ENCODE measurements around the gene DDX39A.

The DDX39A gene

DNA sequence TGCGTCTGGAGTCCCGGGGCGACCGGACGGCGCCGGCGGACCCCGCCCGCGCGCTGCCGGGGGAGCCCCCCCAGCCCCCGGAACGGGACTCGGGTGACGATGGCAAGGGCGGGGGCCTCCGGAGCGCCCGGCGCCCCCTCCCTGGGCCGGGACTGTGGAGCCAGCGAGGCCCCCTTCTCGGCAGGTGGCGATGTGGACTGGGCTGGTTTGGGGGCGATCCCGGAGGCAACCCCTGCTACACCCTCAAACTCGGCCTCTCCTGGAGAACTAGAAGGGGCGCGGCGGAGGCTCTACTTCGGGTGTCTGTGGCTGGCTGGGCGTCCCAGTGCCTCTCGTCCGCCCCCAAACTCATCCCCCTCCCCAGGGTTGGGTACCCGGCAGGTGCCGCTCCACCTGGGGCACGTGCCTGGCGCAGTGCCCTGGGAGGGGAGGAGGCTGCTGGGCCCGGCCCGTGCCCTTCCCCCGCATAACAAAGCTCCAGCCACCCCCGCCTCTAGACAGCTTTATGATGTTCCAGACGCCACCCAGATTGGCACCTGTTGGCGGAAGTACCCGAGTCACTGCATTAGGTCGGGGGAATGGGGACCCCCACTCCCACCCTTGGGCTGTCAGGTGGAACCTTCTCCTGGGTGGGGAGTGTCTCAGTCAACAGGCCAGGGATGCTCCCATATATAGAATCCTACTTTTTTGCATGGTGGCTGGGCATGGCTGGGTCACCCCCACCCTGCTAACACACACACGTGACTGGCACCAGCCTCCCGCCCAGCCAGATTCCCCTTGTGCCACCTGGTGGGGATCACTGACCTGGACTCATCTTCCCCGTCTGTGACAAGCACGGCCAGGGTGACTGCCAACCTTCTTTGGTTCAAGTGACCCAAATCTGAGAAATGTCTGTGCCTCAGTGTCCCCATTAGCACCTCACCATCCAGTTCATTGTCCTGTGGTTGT is 14.7 kb upstream of the DDX39A start:
- peak; percentile 60 for DNase-seq

DNA sequence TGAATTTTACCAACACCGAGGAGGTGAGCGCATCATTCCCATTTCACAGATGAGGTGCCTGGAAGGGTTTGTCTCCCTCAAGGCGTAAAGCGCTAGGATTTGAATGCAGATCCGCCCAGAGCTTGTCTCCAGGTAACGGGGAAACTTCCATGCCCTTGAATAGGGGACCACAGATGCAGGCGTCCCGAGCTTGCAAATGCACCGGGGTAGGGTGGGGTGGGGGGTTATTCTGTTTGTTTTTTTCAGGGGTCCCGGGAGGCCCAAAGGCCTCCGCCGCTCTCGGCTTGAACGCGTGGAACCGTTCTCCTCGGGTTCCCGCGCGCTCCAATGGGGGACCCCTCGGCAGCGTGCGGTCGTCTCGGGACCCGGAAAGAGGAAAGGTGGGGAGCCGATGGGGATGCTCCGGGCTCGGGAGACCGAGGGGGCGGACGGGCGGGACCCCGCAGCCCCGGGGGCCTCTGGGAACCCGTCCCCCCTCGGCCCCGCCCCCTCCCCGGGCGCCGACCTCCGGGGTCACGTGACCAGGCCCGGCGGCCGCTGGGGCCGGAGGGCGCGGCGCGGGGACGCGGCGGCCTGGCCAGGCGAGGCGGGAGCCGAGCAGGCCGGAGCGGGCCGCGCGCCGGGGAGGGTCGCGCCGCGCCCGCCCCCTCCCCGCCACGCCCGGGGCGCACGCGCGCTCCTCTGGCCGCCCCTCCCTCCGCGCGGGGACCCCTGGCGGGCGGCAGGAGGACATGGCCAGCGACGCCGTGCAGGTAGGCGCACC is 13.8 kb upstream of the DDX39A start, which contains the start of gene PKN1:
PKN1 (plus strand) TSS at position 516 of the 763 bp plus-strand sequence; CDS start at position 732, 216 bp downstream.
- DNase-seq = peak; percentile 50

DNA sequence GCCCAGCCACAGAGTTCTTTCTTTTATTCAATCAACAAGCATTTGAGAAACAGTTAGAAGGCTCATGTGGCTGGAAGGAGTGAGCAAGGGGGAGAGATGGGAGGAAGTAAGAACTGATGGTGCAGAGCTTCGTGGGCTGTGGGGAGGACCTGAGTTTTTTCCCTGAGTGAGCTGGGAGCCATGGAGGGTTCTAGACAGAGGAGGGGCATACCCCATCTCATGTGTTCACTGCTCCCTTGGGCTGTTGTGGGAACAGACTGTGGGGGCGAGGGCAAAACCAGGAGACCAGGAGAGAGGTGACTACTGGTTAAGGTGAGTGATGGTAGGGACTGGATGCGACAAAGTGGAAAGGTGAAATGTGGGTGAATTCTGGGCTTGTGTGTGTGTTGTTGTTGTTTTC is 11.6 kb upstream of the DDX39A start:
- no peak for DNase-seq

DNA sequence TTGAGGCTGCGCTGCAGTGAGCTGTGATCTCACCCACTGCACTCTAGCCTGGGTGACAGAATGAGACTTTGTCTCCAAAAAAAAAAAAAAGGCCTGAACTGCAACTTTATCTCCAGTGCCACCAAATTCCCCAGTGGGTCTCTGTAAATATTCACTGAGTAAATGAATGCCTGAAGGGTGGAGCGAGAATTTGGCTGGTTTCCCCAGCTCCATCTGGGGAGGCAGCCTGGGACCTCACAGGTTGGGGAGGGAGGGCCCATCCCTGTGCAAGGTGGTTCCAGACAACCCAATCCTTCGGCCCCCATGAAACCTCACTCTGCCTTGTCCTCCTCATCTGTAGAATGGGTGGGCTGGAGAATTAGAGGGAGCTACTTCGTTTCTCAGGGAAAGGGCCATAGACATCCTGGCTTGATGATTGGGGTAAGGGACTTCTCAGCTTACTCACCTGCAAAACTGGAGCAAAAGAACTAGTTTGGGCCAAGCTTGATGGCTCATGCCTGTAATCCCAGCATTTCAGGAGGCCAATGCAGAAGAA is 9.8 kb upstream of the DDX39A start:
- no peak for DNase-seq

DNA sequence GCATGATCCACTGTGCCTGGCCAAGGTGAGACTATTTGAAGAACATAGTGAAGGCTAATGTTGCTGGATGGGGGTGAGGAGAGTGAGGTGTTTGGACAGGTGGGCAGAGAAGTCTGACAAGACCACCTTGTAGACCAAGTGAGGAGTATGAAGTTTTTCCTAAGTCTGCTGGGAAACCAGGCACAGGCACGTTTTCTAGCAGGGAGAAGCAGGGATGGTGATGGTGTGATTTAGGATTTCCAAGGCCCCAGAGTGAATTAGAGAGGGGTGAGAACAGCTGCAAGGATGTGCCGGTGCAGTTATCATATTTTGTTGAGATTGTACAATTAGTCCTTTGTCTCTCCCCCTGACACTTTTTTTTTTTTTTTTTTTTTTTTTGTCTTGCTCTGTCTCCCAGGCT is 8.3 kb upstream of the DDX39A start:
- no peak for DNase-seq

DNA sequence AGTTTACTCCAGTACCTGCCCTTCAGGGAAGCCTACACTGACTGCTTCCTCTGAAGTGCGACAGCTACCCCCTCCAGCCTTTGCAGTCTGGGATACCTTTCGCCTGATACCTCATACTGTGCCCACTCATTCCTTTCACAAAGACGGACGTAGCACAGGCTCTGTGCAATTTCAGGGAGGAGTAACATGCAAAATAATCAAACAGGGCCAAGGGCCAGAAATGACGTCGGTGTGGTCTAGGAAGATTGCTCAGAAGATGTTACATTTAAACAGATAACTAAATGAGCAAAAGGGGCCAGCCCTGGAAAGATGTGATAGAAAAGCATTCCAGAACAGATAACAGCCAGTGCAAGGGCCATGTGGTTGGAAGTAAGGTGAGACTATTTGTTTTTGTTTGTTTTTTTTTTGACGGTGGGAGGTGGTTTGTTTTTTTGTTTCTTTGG is 6.6 kb upstream of the DDX39A start:
- no peak for DNase-seq

DNA sequence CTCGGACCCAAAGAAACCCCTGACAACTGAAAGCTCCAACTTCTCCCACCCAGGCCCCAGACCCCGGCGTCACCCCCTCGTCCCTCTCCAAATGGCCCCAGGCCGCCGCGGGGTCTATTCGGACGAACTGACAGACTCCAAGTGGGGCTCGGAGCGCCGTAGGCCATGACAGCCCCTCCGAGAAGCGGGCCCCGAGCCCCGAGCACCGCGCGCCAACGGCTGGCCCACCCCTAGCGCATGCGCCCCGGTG is 360 bp downstream of the DDX39A start:
- DNase-seq = no peak

DNA sequence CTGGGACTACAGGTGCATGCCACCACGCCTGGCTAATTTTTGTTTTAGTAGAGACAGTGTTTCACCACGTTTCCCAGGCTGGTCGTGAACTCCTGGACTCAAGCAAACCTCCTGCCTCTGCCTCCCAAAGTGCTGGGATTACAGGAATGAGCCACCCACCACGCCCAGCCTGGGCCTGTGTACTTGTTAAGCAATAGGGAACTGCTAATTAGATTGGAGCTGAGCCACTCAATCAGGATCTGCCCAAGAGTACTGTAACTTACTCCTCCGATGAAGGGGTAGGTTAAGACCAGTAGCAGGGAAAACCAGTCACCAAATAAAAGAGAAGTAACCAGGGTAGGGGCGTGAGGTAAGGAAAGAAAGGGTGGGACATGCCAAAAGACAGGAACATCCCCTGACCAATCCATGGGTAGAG is 2.3 kb downstream of the DDX39A start:
- peak; percentile 53 for DNase-seq

DNA sequence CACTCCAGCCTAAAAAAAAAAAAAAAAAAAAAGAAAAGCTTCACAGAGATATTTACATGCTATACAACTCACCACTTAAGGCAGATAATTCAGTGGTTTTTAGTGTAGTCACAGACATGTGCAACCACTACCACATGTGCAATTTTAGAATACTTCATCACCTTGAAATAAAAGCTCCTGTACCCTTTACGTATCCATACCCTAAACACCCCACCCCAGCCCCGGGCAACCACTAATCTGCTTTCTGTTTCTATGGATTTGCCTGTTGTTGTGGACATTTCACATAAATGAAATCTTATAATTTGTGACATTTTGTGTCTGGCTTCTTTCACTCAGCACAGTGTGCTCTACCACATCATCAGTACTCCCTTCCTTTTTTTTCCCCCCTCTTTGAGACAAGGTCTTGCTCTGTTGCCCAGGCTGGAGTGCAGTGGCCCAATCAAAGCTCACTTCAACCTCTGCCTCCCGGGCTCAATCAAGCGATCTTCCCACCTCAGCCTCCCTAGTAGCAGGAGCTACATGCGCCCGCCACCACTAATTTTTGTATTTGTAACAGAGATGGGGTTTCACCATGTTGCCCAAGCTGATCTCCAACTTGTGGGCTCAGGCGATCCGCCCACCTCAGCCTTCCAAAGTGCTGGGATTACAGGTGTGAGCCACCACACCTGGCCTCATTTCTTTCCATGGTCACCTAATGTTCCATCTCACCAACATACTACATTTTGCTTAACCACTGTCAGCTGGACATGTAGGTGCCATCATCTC is 4.0 kb downstream of the DDX39A start:
- peak; percentile 57 for DNase-seq

DNA sequence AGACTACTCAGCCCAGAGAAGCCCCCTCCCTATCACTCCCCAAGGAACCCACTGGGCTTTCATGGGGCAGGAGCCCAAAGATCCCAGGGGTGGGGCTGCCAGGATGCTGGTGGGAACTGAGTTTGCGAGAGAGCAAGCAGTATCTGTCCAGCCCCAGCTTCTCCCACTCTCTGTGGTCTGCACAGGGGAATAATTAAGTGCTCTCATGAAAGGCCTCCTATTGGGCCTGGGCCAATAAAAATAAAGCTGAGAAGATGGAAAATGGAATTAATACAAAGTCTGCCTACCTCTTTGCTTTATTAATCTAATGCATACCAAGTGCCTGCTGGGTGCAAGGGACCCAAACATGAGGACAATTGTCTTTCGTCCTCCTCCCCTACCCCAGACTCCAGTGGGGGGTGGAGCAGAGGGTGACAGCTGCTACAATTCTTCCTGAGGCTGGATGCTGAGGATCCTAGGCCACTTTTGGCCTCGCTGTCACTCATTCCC is 5.4 kb downstream of the DDX39A start:
- DNase-seq = peak; percentile 54

DNA sequence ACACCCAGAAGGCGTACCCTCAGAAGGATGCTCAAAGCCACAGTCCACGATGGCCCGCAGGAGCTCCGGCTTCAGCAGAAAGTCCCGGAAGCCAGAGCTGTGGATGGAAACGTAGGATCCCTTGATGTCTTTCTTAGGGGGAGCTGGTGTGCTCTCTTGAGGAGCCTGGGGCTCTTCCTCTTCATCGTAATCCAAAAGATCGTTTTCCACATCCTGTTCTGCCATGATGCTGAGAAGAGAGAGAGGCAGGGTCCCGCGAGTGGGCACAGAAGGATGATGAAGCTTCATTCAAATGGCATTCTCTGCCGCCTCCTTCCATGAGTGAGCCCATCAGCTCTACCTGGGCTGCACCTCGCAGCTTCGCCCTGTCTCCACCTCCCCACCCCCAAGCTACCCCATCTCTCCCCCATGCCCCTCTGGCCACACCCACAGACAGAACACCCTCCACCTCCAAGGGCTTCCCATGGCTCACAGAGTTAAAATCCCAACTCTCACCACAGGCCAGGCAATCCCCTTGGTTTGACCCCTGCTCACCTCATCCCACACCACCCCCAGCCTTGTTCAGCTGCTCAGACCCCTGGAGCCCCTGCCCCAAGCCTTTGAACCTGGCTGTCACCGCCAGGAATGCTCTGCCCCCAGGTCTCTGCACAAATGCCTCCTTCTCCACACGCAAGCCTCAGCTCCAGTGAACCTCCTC is 6.0 kb downstream of the DDX39A start:
- DNase-seq = peak; percentile 61

DNA sequence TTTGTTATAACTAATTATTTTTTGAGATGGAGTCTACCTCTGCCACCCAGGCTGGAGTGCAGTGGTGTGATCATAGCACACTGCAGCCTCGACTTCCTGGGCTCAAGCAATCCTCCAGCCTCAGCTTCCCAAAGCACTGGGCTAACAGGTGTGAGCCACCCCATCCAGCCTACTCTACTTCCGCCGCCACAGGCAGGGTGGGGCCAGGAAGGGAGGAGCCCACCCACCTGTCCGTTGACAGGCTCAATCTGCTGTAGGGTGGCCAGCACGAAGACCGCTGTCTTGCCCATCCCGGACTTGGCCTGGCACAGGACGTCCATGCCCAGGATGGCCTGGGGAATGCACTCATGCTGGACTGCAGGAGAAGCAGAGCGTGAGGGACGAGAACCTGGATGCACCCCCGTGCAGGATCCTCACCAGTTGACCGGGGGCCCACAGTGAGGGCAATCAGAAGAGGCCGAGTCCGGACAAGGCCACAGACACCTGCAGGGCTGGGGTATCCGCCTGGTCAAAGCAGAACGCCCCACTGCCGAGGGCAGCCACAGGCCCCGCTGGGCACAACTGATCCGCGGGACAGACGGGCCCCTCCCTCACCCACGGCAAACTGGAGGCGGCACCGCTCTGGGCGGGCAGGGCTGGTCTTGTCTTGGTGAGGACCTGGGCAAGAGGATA is 6.7 kb downstream of the DDX39A start:
- peak; percentile 62 for DNase-seq

DNA sequence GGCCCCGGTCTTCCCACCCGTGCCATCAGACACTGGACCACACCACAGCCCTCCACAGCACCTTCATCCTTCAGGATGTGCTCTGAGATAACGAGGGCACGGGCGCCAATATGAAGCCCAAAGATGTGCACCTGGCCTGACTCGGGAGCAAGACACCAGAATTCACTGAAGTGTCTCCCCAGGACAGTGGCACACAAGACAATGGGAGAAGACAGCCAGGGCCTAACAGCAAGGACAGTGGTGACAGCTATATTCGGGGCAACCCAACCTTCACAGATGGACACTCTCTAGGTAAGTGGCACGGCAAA is 7.2 kb downstream of the DDX39A start:
- peak; percentile 56 for DNase-seq

DNA sequence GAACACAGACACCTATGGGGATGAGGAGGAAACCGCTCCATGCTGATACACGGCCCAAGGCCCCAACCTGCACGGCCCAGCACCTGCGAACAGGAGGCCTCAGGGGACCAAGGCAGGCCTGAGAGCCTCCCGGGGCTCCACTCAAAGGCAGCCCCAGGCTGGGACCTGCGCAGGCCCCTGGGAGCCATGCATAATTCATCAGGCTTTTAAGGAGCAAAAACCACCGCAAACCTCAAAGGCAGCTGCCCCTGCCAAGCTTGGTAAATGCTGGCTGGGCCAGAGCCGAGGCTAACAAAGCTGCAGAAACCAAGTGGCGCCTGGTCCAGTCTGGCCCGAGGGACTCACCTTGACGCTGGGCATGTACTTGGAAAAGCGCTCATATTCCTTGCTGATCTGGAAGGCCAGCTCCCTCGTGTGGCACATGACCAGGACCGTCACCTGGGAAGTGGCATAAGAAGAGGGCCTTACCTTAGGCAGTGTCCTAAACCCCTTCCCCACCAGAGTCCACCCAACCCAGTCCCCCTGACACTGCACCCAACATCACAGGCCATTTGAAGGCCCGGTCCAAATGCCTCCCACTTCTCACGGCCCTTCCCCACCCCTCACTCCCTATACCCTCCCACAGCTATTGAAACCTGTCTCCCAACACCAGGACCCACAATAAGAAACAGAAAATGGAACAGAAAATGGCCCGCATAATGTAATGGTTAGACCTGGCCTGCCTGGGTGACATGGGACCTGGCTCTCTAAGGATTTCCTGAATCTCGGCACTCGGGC is 7.8 kb downstream of the DDX39A start:
- peak; percentile 58 for DNase-seq

DNA sequence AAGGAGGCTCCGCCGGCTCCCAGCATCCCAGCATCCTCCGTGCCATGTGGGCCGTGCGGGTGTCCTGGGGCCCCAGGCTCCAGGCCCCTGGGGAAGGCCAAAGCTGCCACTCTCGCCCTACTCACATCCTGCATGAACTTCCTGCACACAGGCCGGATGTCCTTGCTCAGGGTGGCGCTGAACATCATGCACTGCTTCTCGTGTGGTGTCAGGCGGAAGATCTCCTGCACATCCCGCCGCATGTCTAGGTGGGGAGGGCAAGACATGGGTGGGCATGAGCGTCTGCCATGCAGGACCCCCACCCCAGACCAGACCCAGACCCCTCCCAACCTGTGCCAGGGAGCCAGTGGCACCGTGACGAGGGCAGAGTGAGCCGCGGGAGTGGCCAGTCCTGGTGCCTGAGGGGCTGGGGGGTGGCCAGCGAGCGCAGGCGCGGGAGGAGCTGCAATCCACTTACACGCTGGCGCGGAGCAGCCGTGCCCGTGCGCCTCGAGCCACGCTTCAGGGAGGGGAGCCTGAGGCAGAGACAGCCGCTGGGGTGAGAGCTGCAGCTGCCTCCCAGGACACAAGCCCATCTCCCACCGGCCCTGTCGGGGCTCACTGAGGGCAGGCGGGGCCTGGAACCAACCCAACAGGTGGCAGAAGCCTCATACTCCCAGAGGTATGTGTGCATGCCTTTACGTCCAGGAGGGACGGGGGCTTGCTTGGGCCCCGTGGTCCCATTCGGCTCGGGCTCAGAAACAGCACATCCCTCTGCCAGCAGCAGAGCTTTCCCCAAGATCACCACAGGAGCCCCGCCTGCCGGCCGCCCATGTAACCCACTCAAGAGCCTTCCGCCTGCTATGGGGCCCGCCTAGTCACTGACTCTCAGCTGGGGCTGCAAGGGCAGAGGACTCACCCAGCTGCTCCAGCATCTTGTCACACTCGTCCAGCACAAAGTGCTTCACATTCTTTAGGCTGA is 8.8 kb downstream of the DDX39A start:
- DNase-seq = peak; percentile 80

DNA sequence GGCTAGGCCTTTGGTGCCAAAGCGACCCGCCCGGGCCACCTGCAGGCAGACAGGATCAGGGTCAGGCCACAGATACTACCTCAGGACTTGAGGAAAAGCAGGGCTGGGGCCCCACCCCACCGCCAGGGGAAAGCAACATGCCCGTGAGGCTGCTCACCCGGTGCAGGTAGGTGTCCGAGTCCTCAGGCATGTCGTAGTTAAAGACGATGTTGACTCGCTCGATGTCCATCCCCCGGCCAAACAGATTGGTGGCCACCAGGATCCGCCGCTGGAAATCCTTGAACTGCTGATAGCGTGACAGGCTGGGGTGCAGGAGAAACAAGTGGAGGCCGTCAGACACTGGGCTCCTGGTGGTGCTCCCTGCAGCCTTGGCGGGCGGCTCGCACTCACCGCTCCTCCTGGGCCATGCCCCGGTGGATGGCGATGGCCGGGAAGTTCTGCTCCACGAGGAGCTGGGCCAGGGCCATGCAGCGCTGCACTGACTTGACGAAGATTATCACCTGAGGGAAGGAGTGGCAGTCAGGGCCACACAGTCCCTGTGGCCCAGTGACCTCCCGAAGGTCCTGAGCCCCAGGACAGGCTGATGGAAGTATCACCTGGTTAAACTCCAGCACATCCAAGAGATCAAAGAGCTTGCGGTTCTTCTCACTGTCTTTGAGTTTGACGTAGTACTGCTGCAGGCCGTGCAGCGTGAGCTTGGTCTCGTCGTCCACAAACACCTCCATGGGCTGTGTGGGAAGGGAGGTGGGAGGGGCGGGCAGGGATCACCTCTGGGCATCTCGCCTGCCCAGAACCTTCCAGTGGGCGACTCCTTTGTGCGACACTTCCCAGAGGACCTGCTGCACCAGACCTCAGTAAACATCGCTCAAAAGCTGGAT is 9.8 kb downstream of the DDX39A start:
- DNase-seq = peak; percentile 75

DNA sequence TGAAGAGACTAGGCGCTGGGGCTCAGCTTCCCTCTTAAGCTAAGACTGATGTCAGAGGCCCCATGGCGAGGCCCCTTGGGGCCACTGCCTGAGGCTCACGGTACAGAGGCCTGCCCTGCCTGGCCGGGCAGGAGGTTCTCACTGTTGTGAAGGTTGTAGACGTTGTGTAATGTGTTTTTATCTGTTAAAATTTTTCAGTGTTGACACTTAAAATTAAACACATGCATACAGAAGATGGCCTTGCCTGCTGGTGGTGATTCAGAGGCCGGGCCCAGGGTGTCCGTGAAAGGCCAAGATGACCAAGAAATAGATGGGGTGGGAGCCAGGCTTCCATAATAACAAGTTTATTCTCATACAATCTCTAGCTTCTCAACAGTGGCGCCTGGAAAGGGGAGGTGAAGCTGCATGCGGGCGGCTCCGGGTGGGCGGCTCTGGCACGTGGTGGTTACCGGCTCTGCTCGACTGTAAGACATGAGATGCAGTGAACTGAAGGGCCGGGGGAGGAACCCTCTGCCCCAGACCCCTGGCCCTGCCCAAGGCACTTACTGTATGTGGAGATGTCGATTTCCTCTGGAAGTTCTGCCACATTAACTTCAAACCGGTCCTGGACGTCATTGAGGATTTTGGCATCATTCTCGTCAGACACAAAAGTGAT is 10.5 kb downstream of the DDX39A start:
- peak; percentile 63 for DNase-seq

Measured in CD4-positive, alpha-beta T cell treated with Interleukin-10 for 1 hour (primary cell).